Limb (tissue), 2 donors: ENCODE results near the gene HACD2.

Experiments used
- DNase-seq, 2 donors: peaks; one replicate each; pipeline ENCODE4 v3.0.0-alpha.2; 2016; ENCODE audit errors: extremely low spot score in 2 of 2

The HACD2 gene

DNA sequence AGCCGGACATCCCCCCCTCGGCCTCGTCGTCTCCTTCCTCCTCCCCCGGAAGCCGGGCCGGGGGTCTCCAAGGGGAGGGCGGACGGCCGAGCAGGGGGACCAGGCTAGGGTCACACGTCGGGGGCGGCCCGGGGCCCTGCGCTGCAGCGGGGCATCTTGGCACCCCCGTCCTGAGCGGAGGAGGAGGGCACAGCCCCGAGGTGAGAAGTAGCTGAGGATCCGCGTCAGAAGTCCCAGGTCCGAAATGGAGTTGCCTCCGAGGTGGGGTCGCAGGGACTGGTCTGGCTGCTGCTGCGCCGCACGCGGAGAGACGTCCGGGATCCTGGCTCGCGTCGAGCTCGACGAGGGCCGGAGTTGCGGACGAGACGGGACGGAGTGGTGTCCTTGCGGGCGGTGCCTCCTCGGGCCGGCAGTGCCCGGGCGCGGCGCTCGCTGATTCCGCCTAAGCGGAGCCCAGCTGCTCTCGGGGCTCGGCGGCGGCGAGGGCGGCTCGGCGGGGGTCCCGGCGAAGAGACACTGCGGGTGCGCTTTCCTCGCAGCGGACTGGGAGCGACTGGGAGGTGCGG lies 136.2 kb downstream of the HACD2 start, which contains the start of gene ADCY5:
Gene ADCY5, minus strand, starts transcription at position 555 of the 566 bp plus-strand sequence. Its CDS starts 545 bp downstream, at position 10.
- DNase-seq = peak in 1 of 2 donors; percentile 63

DNA sequence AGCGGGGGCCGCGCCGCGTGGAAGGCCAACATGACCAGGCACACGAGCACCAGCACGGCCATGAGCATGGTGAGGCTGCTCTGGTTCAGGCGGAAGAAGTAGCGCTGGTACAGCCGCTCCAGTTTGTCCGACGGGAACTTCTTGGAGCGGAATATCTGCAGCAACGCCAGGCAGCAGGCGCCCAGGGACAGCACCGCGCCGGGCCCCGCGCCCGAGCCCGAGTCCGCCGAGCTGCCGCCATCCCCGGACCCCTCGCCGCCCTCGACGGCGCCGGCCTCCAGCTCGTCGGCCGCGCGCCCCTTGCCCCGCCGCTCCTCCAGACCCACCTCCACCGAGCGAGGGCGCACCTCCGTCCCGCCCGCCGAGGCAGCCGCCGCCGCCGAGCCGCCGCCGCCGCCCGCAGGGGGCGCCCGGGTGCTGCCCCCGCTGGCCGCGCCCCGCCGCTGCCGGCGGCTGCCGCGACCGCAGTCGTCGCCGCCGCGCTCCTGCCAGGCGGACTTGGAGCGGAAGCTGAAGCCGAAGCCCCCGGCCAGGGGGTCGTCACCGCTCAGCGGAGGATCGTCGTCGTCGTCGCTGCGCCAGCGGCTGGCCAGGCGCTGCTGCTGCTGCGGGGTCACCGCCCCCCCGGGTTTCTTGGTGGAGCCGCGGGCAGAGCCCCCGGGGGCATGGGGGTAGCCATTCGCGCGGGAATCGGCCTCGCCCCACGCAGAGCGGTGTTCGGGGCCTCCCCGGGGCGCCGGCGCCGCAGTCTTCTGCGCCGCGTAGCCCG lies 136.9 kb downstream of the HACD2 start:
- peak in 1 of 2 donors; percentile 49 for DNase-seq

DNA sequence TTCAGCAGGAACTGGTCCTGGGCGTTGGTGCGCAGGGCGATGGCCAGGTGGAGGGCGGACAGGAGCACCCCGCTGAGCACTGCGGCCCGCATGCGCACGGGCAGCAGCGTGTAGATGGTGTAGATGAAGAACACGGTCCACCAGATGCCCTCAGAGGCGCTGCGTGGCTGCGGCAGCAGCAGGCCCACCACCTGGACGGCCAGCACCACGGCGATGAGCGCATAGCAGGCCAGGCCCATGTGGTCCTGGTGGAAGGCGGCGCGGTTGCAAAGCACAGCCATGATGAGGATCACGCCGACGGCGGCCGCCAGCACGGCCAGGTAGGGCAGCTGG lies 137.5 kb downstream of the HACD2 start:
- DNase-seq = no peak

DNA sequence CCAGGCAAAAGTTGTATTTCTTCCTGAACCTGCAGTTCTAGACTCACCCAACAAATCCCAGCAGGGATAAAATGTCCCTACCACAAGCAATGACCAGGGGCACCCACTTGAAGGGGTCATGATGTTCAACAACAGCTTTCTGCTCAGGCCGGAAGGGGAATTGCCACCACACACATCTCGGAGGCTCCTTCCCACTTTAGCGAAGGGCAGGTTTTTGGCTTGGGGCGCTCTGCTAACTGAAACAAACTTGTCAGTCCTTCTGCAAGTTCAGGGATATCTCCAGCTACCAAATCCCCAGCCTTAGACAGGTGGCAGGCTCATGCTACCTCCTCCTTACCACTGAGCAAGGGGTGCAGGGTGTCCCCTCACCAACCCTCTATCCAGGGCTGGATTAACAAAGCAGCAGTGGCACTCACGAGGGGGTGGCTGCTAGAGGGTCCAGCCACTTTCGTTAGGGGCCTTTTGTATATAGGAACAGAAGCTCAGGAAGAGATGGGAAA lies 138.2 kb downstream of the HACD2 start:
- DNase-seq = no peak

DNA sequence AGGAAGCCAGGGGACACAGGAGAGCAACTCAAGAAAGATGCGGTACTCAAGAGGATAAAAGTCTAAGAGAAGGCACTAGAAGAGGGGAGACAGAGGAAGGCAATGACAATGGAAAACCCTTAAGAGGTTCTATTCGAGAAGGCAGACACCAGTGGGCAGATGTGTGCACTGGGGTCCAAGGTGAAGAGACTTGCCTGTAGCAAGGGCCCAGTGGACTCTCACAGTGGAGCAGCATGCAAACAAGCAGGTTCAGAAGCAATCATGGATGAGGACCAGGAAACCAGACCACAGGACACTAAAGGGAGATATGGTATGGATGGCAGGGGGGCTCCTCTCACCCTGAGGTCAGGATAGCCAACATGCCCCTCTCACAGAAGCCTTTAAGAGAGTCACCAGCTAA lies 138.6 kb downstream of the HACD2 start:
- DNase-seq = no peak

DNA sequence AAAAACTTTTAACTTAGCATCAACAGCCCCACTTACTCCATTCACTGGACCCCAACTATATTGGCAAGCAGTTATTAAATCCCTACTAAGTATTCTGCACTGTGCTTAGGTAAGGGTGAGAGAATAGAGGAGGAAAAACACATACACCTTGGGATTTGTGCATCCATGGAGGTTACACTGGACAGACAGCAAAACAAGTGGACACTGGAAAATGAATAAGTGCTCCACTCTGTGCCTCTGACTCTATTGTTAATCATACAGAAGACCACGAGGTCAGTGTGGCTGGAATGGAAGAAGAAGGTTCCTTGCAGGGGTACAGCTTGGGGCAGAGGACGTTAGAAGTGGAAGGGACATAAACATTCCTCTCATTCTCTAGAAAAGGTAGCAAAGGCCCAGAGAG lies 139.2 kb downstream of the HACD2 start:
- no peak for DNase-seq

DNA sequence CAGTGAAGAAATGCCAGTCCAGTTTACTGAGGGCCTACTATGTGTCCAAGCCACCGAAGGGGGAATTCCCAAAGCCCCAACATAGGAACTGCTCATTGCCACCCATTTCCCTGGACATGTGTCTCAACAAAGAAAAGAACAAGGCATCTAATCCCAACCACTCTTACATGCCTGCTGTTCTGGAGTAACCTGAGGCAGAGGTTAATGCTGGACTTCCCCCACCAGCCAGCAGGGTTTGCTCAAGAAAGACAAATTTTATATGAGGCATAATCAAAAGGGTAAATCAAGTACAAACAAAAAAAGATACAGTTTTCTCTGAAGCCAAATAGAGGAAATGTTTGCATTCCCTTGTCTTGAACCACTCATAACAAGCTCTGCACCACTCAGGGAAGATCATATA lies 140.1 kb downstream of the HACD2 start:
- no peak for DNase-seq

DNA sequence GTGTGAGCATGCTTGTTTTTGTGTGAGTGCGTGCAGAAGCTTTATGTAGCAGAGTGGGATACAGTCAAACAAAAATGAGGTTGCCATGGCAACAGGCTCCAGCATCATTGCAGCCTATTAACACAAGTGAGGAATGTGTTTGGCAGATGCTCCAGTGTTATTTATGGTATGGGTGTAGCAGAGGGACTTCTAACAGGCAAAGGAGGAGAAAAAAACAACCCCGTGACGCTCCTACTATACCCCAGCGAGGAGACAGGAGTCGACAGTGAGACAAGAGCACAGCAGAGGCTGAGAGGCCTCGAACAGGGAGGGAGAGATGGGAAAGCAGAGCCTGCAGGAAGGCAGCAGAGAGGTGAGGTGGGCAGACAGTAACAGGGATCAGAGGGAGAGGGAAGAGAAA lies 140.8 kb downstream of the HACD2 start:
- peak in 1 of 2 donors; percentile 45 for DNase-seq

DNA sequence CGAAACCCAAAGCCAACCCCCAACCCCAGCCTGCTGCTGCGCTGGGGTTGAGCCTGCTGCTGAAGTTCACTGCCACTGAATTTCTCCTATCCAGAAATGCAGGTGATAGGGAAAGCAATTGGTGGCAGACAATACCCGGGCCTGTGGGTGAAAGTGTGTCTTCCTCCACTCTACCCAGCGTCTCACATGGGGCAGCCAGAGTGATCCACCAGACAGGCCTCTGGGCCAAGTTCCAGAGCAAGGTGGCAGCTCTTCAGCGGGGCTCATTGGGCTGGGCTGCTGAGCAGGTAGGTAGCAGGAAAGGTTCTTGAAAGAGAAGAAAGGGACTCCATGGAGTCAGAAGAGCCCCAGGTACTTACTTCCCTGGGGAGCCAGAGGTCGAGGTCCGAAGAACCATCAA lies 141.9 kb downstream of the HACD2 start:
- no peak for DNase-seq

DNA sequence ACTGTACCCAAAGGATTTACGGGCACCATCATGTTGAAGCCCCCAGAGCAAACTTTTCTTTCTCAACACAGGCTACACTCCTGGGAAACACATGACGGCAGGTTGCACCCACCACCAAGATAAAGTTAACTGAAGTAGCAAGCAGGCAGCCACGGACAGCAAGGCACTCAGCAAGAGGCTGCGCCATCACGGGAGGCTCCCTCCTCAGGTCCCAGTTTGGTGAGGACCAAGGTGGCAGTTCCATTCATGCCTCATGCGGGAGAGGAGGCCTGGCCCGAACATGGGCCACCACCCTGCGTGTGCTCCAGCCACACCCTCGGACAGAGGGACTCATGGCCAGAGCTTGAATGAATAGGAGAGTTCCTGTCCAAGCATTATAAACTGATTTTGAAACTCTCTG lies 142.7 kb downstream of the HACD2 start:
- DNase-seq = no peak
